ENCODE data around the gene PTGDS. TPM values are rescaled to one million over a fixed set of nuclear protein-coding genes. Genes with fewer than 3 reads are reported as not detected.

Gene PTGDS
- total RNA-seq, 4 donors from 2014 or later: 1.2 to 21.5 (median 7.8) TPM

- no peak overlapping the region for H3K4me3 ChIP-seq
- DNase-seq: no peak
- TF ChIP-seq CTCF (IDR thresholded peaks at IDR 0.05): no peak
- TF ChIP-seq POLR2A (IDR thresholded peaks at IDR 0.05): no peak
- no peak overlapping the region for H3K27ac ChIP-seq
- H3K27me3 ChIP-seq: no peaks in the 10 kb centered on the region
- H3K36me3 ChIP-seq: no peaks in the 10 kb centered on the region
- peaks cover 0 to 26% (median 0%) of the 10 kb centered on the region in 4 donors for H3K4me1 ChIP-seq
- no peaks in the 10 kb centered on the region for H3K9me3 ChIP-seq
Observed at GRCh38 chr9:136962701-136963248, 14.5 kb upstream of the PTGDS start.

- H3K4me1 ChIP-seq: peaks cover 0 to 26% (median 0%) of the 10 kb centered on the region in 4 donors
- no peaks in the 10 kb centered on the region for H3K27me3 ChIP-seq
- TF ChIP-seq CTCF (IDR thresholded peaks at IDR 0.05) (no peak), POLR2A (IDR thresholded peaks at IDR 0.05) (no peak)
- H3K36me3 ChIP-seq: no peaks in the 10 kb centered on the region
- H3K9me3 ChIP-seq: no peaks in the 10 kb centered on the region
- no peak overlapping the region for H3K4me3 ChIP-seq
- DNase-seq: no peak
- H3K27ac ChIP-seq: no peak overlapping the region
Observed at GRCh38 chr9:136963341-136963740, 14.0 kb upstream of the PTGDS start.

GRCh38 chr9:136963751-136964150 lies 13.6 kb upstream of the PTGDS start:
- TF ChIP-seq CTCF (IDR thresholded peaks at IDR 0.05): no peak
- peaks cover 0 to 26% (median 0%) of the 10 kb centered on the region in 4 donors for H3K4me1 ChIP-seq
- no peaks in the 10 kb centered on the region for H3K36me3 ChIP-seq
- H3K9me3 ChIP-seq: no peaks in the 10 kb centered on the region
- DNase-seq: no peak
- H3K4me3 ChIP-seq: no peak overlapping the region
- H3K27me3 ChIP-seq: no peaks in the 10 kb centered on the region
- no peak overlapping the region for H3K27ac ChIP-seq

GRCh38 chr9:136964171-136964689 lies 13.1 kb upstream of the PTGDS start:
- Histone ChIP-seq H3K4me3 (no peak overlapping the region), H3K27me3 (no peaks in the 10 kb centered on the region), H3K36me3 (no peaks in the 10 kb centered on the region), H3K4me1 (peaks cover 0 to 26% (median 0%) of the 10 kb centered on the region in 4 donors), H3K27ac (peak overlapping the region in 1 of 4 donors; percentile 5), H3K9me3 (no peaks in the 10 kb centered on the region)
- TF ChIP-seq POLR2A (IDR thresholded peaks at IDR 0.05) (no peak), CTCF (IDR thresholded peaks at IDR 0.05) (no peak)
- peak in 2 of 3 donors; percentile 62 to 70 for DNase-seq

GRCh38 chr9:136964833-136965422 lies 12.4 kb upstream of the PTGDS start:
- no peak overlapping the region for H3K4me3 ChIP-seq
- no peak for DNase-seq
- no peaks in the 10 kb centered on the region for H3K9me3 ChIP-seq
- H3K27ac ChIP-seq: peak overlapping the region in 1 of 4 donors; percentile 5
- TF ChIP-seq CTCF (IDR thresholded peaks at IDR 0.05): no peak
- TF ChIP-seq POLR2A (IDR thresholded peaks at IDR 0.05): no peak
- no peaks in the 10 kb centered on the region for H3K27me3 ChIP-seq
- peaks cover 0 to 26% (median 0%) of the 10 kb centered on the region in 4 donors for H3K4me1 ChIP-seq
- no peaks in the 10 kb centered on the region for H3K36me3 ChIP-seq
